Endothelial cell of umbilical vein (primary cell): ENCODE data around the gene TARBP2. TPM values are rescaled to one million over a fixed set of nuclear protein-coding genes. Genes with fewer than 3 reads are reported as not detected.

Experiments
- BruUV-seq: library from RNA; stranded (reverse); fragments of 400-500 nt; replicated peaks from 2 replicates; lab custom pipeline; 2021; lab: Mats Ljungman, UMichigan
- CTCF ChIA-PET: fragments of 300-600, 350-600 bp; sonication (Branson Sonifier 250); formaldehyde crosslinking; loops from one replicate; lab custom pipeline; 2021; ENCODE audit warnings: antibody characterized with exemption, inconsistent platforms; lab: Charles Lee
- POLR2A ChIA-PET: fragments of 300-600, 350-600 bp; sonication (Branson Sonifier 250); formaldehyde crosslinking; loops from one replicate; lab custom pipeline; 2021; ENCODE audit warnings: antibody characterized with exemption, inconsistent platforms; lab: Charles Lee
- DNase-seq: peaks from one replicate; pipeline ENCODE4 v3.0.0-alpha.2; 2011; ENCODE audit warnings: low read depth, low spot score
- FAIRE-seq: peaks from 2 replicates; lab custom pipeline; 2011; peaks lifted over from hg19 to GRCh38; lab: Jason Lieb, UNC
- H2AFZ ChIP-seq: 2 replicates; pipeline ENCODE4 v1.6.0; 2012; ENCODE audit warnings: low read depth, low read length, control low read depth, inconsistent platforms
- H3K27ac ChIP-seq: 2 replicates; pipeline ENCODE4 v1.5.1; 2011; ENCODE audit warnings: low read depth, mild to moderate bottlenecking, control low read depth, low read length, moderate library complexity; ENCODE audit not compliant: insufficient read depth
- H3K27me3 ChIP-seq, 2 experiments: 2 replicates each; pipeline versions ENCODE4 v1.6.0 to v1.6.1; 2011; ENCODE audit warnings: low read length in 2 of 2, mixed read lengths in 1 of 2; ENCODE audit not compliant: control insufficient read depth in 2 of 2, insufficient read depth in 2 of 2
- H3K36me3 ChIP-seq, 2 experiments: 2 replicates in 1 of 2; 3 replicates in 1 of 2; pipeline ENCODE4 v1.5.1; 2011; ENCODE audit warnings: low read length in 2 of 2, mild to moderate bottlenecking in 1 of 2, moderate library complexity in 1 of 2; ENCODE audit not compliant: control insufficient read depth in 2 of 2, insufficient read depth in 2 of 2; ENCODE audit errors: extremely low read depth in 1 of 2
- H3K4me1 ChIP-seq: 3 replicates; pipeline ENCODE4 v1.5.1; 2011; ENCODE audit warnings: mild to moderate bottlenecking, low read length; ENCODE audit not compliant: control insufficient read depth, insufficient read depth; ENCODE audit errors: extremely low read depth
- H3K4me2 ChIP-seq: 2 replicates; pipeline ENCODE4 v1.6.1; 2011; ENCODE audit warnings: low read length, control low read depth, mixed read lengths; ENCODE audit not compliant: insufficient read depth
- H3K4me3 ChIP-seq, 3 experiments: fragments of 200-600 bp in 1 of 3; sonication (generic), shearing (Covaris generic) in 1 of 3; replicated peaks in 1 of 3; 2 replicates each; pipeline ENCODE4 v1.5.1; 2011 to 2016; ENCODE audit warnings: control low read depth in 3 of 3, low read length in 3 of 3, mild to moderate bottlenecking in 2 of 3, inconsistent platforms in 1 of 3, low read depth in 1 of 3, moderate library complexity in 1 of 3; ENCODE audit not compliant: insufficient read depth in 1 of 3
- H3K79me2 ChIP-seq: 2 replicates; pipeline ENCODE4 v1.6.0; 2012; ENCODE audit warnings: low read length, inconsistent platforms; ENCODE audit not compliant: control insufficient read depth, insufficient read depth
- H3K9ac ChIP-seq: replicated peaks from 2 replicates; pipeline ENCODE3; 2011; ENCODE audit warnings: low read length, control low read depth; ENCODE audit not compliant: insufficient read depth; ENCODE audit errors: extremely low read depth
- H3K9me1 ChIP-seq: replicated peaks from 3 replicates; pipeline ENCODE4 v1.6.0; 2011; ENCODE audit warnings: mild to moderate bottlenecking, low read length; ENCODE audit not compliant: control insufficient read depth, insufficient read depth; ENCODE audit errors: extremely low read depth
- H3K9me3 ChIP-seq: replicated peaks from 2 replicates; pipeline ENCODE4 v1.5.1; 2012; ENCODE audit warnings: low read length, inconsistent platforms; ENCODE audit not compliant: control insufficient read depth, insufficient read depth
- H4K20me1 ChIP-seq: replicated peaks from 2 replicates; pipeline ENCODE3; 2011; ENCODE audit warnings: mild to moderate bottlenecking, low read length; ENCODE audit not compliant: control insufficient read depth, insufficient read depth; ENCODE audit errors: extremely low read depth
- EZH2 ChIP-seq: IDR thresholded peaks from 2 replicates; pipeline ENCODE4 v1.6.1; 2012; ENCODE audit warnings: borderline replicate concordance, low read depth, mild to moderate bottlenecking, moderate library complexity, low read length, inconsistent platforms; ENCODE audit not compliant: severe bottlenecking
- FOS ChIP-seq: IDR thresholded peaks from 2 replicates; pipeline ENCODE4 v1.6.1; 2011; ENCODE audit warnings: mild to moderate bottlenecking, low read length, moderate library complexity, borderline replicate concordance; ENCODE audit not compliant: insufficient read depth
- JUN ChIP-seq: IDR thresholded peaks from 2 replicates; pipeline ENCODE4 v1.6.1; 2011; ENCODE audit warnings: borderline replicate concordance, low read depth; ENCODE audit not compliant: insufficient read length, insufficient read depth
- POLR2AphosphoS5 ChIP-seq: IDR thresholded peaks from 2 replicates; pipeline ENCODE4 v1.6.1; 2012; ENCODE audit warnings: low read depth, mild to moderate bottlenecking, control low read depth, low read length, moderate library complexity; ENCODE audit not compliant: insufficient read depth
- dilution Hi-C: fragments of 300-500 bp; cut with MboI; formaldehyde crosslinking; loops from one replicate; pipeline ENCODE4 v1.15.0; 2019; ENCODE audit warnings: low sequenced_read_pairs; ENCODE audit not compliant: extremely low pct_ligation_motif_present
- intact Hi-C: fragments of 100-400 bp; cut with micrococcal nuclease; formaldehyde crosslinking; loops from one replicate; pipeline ENCODE4 v1.10.0; 2022
- polyA plus RNA-seq, 4 experiments: library from polyadenylated mRNA; depleted of rRNA in 3 of 4; stranded (reverse) in 3 of 4; unstranded in 1 of 4; fragments of >200 nt; gene quantifications; 2 replicates each; pipeline versions ENCODE4 v1.2.1 to v1.2.3, GENCODE V29; 2011 to 2012; ENCODE audit warnings: missing spikeins in 1 of 4
- total RNA-seq: library from RNA; stranded (reverse); gene quantifications from 2 replicates; pipeline ENCODE4 v1.2.3, GENCODE V29; 2021
- TF ChIP-seq, protein P1 (sequence below): IDR thresholded peaks from 2 replicates; pipeline ENCODE4 v1.6.1; 2011; ENCODE audit not compliant: insufficient read depth, insufficient read length
- TF ChIP-seq, protein P2 (sequence below), 2 donors: IDR thresholded peaks; 1 replicate in 1 of 2; 2 replicates in 1 of 2; pipeline ENCODE4 v1.5.1; 2011; ENCODE audit warnings: low read length in 2 of 2, mild to moderate bottlenecking in 2 of 2, moderate library complexity in 2 of 2, control low read depth in 1 of 2, inconsistent platforms in 1 of 2, low read depth in 1 of 2; ENCODE audit not compliant: insufficient read depth in 1 of 2; ENCODE audit errors: extremely low read depth in 1 of 2

Gene TARBP2
- total and polyA plus RNA-seq, 2 donors (not counting 3 experiments of a cell fraction or from before 2014, with no cell fraction given), result 57.2 to 82.8 TPM

DNA sequence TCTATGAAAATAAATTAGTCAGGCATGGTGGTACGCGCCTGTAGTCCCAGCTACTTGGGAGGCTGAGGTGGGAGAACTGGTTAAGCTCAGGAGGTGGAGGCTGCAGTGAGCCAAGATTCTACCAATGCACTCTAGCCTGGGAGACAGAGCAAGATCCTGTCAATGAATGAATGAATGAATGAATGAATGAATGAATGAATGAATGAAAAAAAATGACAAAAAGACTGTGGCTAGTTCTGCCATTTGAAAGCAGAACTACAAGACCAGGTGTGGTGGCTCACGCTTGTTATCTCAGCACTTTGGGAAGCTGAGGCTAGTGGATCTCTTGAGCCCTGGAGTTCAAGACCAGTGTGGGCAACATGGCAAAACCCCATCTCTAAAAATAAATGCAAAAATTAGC lies 38.4 kb downstream of the TARBP2 start:
- Histone ChIP-seq H3K27me3 (no peaks in the 10 kb centered on the region), H3K27ac (no peak overlapping the region), H3K4me3 (no peak overlapping the region), H3K4me2 (no peak overlapping the region), H3K36me3 (peaks cover 9 to 20% of the 10 kb centered on the region in 2 experiments), H3K9me3 (no peaks in the 10 kb centered on the region), H4K20me1 (no peaks in the 10 kb centered on the region), H3K4me1 (peaks cover 8% of the 10 kb centered on the region), H3K9me1 (no peaks in the 10 kb centered on the region), H3K79me2 (no peaks in the 10 kb centered on the region), H3K9ac (no peak overlapping the region), H2AFZ (no peak overlapping the region)
- POLR2A ChIA-PET, result no interaction called here
- BruUV-seq, result no TSS peak
- intact Hi-C loops, result no loop called here
- FAIRE-seq, result no peak
- CTCF ChIA-PET, result interaction anchor here (1.0 to 1.7 kb wide), 4 partner anchors 22 to 136 kb away, joined by 3 to 13 read pairs (median 5); partner anchors contain the start of gene ATP5MC2
- no peak for DNase-seq
- no peak for TF ChIP-seq JUN
- TF ChIP-seq, protein P1, sequence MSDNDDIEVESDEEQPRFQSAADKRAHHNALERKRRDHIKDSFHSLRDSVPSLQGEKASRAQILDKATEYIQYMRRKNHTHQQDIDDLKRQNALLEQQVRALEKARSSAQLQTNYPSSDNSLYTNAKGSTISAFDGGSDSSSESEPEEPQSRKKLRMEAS, result no peak
- no peak for TF ChIP-seq FOS
- no peak for TF ChIP-seq POLR2AphosphoS5
- TF ChIP-seq, protein P2, sequence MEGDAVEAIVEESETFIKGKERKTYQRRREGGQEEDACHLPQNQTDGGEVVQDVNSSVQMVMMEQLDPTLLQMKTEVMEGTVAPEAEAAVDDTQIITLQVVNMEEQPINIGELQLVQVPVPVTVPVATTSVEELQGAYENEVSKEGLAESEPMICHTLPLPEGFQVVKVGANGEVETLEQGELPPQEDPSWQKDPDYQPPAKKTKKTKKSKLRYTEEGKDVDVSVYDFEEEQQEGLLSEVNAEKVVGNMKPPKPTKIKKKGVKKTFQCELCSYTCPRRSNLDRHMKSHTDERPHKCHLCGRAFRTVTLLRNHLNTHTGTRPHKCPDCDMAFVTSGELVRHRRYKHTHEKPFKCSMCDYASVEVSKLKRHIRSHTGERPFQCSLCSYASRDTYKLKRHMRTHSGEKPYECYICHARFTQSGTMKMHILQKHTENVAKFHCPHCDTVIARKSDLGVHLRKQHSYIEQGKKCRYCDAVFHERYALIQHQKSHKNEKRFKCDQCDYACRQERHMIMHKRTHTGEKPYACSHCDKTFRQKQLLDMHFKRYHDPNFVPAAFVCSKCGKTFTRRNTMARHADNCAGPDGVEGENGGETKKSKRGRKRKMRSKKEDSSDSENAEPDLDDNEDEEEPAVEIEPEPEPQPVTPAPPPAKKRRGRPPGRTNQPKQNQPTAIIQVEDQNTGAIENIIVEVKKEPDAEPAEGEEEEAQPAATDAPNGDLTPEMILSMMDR (IDR thresholded peaks at IDR 0.05; ENCODE audit: extremely low read depth in 1 of 2, insufficient read depth in 1 of 2, low read depth in 1 of 2, low read length in 2 of 2), result no peak
- TF ChIP-seq EZH2, result no peak
- dilution Hi-C loops, result no loop called here
